Glomerular visceral epithelial cell (primary cell): ENCODE measurements around the gene VPS45.
A peak's percentile ranks its signal among the peaks of the same experiment; 100 is the strongest.

Experiments used
- DNase-seq: peaks from one replicate; pipeline ENCODE4 v3.0.0-alpha.2; 2016; ENCODE audit errors: extremely low spot score

The VPS45 gene

DNA sequence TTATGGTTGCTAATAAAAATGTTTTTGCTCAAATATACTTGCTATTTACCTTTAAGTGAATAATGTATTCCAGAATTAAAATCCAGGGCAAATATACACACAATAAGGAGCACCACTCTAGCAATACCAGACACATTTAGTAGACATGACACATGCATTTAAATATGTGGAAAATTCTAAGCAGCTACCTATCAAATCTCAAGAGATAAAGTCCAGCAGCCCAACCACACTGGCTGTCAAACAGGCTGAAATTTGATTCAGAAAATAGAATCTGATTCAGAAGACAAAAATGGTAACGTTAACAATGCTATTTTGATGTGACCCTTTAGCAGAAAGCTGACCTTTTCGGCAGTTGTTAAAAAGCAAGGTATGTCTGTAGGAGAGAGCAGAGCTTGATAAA is 124.4 kb downstream of the VPS45 start:
- peak; percentile 68 for DNase-seq

- DNase-seq, result peak; percentile 31
Measured at GRCh38 chr1:150194381-150195031, 126.9 kb downstream of the VPS45 start.
